ENCODE data around the gene RRP8. TPM values are rescaled to one million over a fixed set of nuclear protein-coding genes. Genes with fewer than 3 reads are reported as not detected.

RRP8 gene
- total and polyA plus RNA-seq, 10 of the 15 experiments (the other 5 are each of a cell fraction or from before 2014, with no cell fraction given) = 4.7 to 51.2 (median 23.9) TPM

DNA sequence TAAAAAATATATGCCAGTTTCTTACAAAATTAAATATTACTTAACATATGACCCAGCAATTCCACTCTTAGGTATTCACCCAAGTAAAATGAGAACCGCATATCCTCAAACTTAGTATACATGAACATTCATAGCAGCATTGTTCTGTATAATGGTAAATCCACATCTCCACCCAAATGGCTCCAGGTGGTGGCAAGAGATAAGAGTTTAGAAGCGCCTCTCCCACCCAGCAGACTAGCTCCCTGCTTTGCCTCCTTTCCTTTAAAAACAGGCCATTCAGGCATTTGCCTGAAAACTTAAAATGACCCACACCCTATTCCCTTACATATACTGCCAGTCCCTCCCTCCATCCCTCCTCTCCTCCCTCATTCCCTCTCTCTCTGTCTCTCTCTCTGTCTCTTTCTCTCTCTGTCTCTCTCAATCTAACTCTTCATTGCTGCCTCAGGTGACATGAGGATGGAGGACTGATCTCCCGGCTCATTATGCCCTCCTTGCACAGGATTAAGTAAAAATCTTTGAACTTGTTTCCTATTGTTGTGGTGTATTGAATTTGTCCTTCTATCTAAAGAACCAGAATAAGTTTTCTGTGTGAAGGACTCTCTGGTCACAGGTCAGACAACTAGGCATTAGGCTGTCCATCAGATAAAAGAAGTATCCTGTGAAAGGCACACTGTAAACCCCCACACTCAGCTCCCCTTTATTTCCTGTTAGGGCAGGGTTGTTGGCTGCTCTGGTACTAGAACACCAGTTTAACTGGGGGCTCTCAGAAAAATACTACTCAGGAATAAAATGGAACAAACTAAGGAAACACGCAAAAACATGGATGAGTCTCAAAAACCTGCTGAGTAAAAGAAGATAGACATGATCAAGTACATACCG lies 48.3 kb downstream of the RRP8 start:
- Histone ChIP-seq H3K9me3 (replicated peaks; ENCODE audit: control insufficient read depth, insufficient read depth, low read length) (no peaks in the 10 kb centered on the region), H3K36me3 (ENCODE audit: control insufficient read depth in 2 of 2, insufficient read depth in 2 of 2, low read length in 1 of 2) (no peaks in the 10 kb centered on the region), H3K4me3 (no peak overlapping the region), H3K27ac (ENCODE audit: control insufficient read depth, insufficient read depth) (no peak overlapping the region), H3K4me1 (ENCODE audit: control insufficient read depth, insufficient read depth, low read length) (no peaks in the 10 kb centered on the region), H3K27me3 (replicated peaks in 1 of 2; ENCODE audit: control insufficient read depth in 2 of 2, insufficient read depth in 2 of 2, low read length in 1 of 2) (no peaks in the 10 kb centered on the region), H3K4me2 (ENCODE audit: control insufficient read depth, insufficient read depth) (no peak overlapping the region), H3K9ac (ENCODE audit: control insufficient read depth, insufficient read depth, low read length) (no peak overlapping the region), H3K79me2 (ENCODE audit: control insufficient read depth, insufficient read depth, low read length) (no peaks in the 10 kb centered on the region), H2AFZ (ENCODE audit: control insufficient read depth, low read depth, low read length) (no peak overlapping the region), H4K20me1 (ENCODE audit: control insufficient read depth, insufficient read depth) (no peaks in the 10 kb centered on the region)
- 96% methylated on average over 5 of the region's 5 CpGs for WGBS (ENCODE audit: insufficient coverage, insufficient replicate concordance, low lambda C conversion rate, missing lambda C conversion rate)
- no peak for DNase-seq (ENCODE audit: low read depth, low spot score)
- SMC1A ChIA-PET (ENCODE audit: uncharacterized antibody, unreplicated experiment) = interaction anchor here (0.5 kb wide), 1 partner anchor 10 kb away, joined by 3 read pairs; no protein-coding TSS in a partner anchor
- CTCF ChIA-PET = interaction anchor here (0.7 kb wide), 1 partner anchor 105 kb away, joined by 3 read pairs; no protein-coding TSS in a partner anchor
- intact Hi-C loops (cut with micrococcal nuclease; ENCODE audit: unreplicated experiment) (no loop called here), in situ Hi-C loops (cut with MboI) (no loop called here)
- RAD21 ChIA-PET (ENCODE audit: unreplicated experiment) = no interaction called here
- no peak for ATAC-seq
- no peak for FAIRE-seq
- POLR2A ChIA-PET = no interaction called here
- no TSS peak for BruUV-seq (replicated peaks)
- TF ChIP-seq, protein P1, sequence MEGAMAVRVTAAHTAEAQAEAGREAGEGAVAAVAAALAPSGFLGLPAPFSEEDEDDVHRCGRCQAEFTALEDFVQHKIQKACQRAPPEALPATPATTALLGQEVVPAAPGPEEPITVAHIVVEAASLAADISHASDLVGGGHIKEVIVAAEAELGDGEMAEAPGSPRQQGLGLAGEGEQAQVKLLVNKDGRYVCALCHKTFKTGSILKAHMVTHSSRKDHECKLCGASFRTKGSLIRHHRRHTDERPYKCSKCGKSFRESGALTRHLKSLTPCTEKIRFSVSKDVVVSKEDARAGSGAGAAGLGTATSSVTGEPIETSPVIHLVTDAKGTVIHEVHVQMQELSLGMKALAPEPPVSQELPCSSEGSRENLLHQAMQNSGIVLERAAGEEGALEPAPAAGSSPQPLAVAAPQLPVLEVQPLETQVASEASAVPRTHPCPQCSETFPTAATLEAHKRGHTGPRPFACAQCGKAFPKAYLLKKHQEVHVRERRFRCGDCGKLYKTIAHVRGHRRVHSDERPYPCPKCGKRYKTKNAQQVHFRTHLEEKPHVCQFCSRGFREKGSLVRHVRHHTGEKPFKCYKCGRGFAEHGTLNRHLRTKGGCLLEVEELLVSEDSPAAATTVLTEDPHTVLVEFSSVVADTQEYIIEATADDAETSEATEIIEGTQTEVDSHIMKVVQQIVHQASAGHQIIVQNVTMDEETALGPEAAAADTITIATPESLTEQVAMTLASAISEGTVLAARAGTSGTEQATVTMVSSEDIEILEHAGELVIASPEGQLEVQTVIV (IDR thresholded peaks at IDR 0.05; ENCODE audit: borderline replicate concordance, partially characterized antibody) = no peak
- TF ChIP-seq RAD21 (IDR thresholded peaks at IDR 0.05; ENCODE audit: insufficient read depth, low read depth, low read length) (no peak), EGR1 (IDR thresholded peaks at IDR 0.05; ENCODE audit: borderline replicate concordance in 1 of 2, low read depth in 2 of 2, low read length in 2 of 2) (no peak), SIX5 (IDR thresholded peaks at IDR 0.05; ENCODE audit: low read depth, low read length, severe bottlenecking) (no peak), SP1 (IDR thresholded peaks at IDR 0.05; ENCODE audit: low read depth, low read length) (no peak), POLR2A (IDR thresholded peaks at IDR 0.05; ENCODE audit: low read depth, low read length) (no peak), SMARCA5 (IDR thresholded peaks at IDR 0.05) (no peak), NBN (IDR thresholded peaks at IDR 0.05) (no peak), TCF7 (IDR thresholded peaks at IDR 0.05; ENCODE audit: borderline replicate concordance) (no peak), CHD1 (IDR thresholded peaks at IDR 0.05; ENCODE audit: low read depth, low read length) (no peak), ETV6 (conservative IDR thresholded peaks at IDR 0.05 in 1 of 2, IDR thresholded peaks at IDR 0.05 in 1 of 2; ENCODE audit: borderline replicate concordance in 1 of 2, low read depth in 1 of 2) (no peak), MYB (IDR thresholded peaks at IDR 0.05; ENCODE audit: borderline replicate concordance, low read depth, low read length) (no peak), KLF5 (IDR thresholded peaks at IDR 0.05; ENCODE audit: partially characterized antibody) (no peak), RBBP5 (conservative IDR thresholded peaks at IDR 0.05) (no peak)
- TF ChIP-seq, protein P2, sequence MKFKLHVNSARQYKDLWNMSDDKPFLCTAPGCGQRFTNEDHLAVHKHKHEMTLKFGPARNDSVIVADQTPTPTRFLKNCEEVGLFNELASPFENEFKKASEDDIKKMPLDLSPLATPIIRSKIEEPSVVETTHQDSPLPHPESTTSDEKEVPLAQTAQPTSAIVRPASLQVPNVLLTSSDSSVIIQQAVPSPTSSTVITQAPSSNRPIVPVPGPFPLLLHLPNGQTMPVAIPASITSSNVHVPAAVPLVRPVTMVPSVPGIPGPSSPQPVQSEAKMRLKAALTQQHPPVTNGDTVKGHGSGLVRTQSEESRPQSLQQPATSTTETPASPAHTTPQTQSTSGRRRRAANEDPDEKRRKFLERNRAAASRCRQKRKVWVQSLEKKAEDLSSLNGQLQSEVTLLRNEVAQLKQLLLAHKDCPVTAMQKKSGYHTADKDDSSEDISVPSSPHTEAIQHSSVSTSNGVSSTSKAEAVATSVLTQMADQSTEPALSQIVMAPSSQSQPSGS (IDR thresholded peaks at IDR 0.05; ENCODE audit: low read length) = no peak
- TF ChIP-seq, protein P3, sequence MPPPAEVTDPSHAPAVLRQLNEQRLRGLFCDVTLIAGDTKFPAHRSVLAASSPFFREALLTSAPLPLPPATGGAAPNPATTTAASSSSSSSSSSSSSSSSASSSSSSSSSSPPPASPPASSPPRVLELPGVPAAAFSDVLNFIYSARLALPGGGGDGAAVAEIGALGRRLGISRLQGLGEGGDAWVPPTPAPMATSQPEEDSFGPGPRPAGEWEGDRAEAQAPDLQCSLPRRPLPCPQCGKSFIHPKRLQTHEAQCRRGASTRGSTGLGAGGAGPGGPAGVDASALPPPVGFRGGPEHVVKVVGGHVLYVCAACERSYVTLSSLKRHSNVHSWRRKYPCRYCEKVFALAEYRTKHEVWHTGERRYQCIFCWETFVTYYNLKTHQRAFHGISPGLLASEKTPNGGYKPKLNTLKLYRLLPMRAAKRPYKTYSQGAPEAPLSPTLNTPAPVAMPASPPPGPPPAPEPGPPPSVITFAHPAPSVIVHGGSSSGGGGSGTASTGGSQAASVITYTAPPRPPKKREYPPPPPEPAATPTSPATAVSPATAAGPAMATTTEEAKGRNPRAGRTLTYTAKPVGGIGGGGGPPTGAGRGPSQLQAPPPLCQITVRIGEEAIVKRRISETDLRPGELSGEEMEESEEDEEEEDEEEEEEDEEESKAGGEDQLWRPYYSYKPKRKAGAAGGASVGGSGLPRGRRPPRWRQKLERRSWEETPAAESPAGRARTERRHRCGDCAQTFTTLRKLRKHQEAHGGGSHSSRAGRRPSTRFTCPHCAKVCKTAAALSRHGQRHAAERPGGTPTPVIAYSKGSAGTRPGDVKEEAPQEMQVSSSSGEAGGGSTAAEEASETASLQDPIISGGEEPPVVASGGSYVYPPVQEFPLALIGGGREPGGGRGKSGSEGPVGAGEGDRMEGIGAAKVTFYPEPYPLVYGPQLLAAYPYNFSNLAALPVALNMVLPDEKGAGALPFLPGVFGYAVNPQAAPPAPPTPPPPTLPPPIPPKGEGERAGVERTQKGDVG (CRISPR knock-in tag; IDR thresholded peaks at IDR 0.05) = no peak

Data from GM12878 (cell line).